NB4 (cell line): ENCODE data around the gene EFCAB14.

ENCODE experiments used
- MYC ChIP-seq: IDR thresholded peaks from 2 replicates; pipeline ENCODE4 v1.6.1; 2011; ENCODE audit warnings: low read depth, low read length
- POLR2A ChIP-seq: IDR thresholded peaks from 2 replicates; pipeline ENCODE4 v1.6.1; 2011; ENCODE audit warnings: mild to moderate bottlenecking; ENCODE audit not compliant: insufficient read length; ENCODE audit errors: extremely low read depth
- TF ChIP-seq, protein P1 (sequence below): IDR thresholded peaks from one replicate; pipeline ENCODE4 v1.5.1; 2012; ENCODE audit warnings: low read depth, low read length
- TF ChIP-seq, protein P2 (sequence below): IDR thresholded peaks from 2 replicates; pipeline ENCODE4 v1.6.1; 2011; ENCODE audit warnings: low read depth, low read length

DNA sequence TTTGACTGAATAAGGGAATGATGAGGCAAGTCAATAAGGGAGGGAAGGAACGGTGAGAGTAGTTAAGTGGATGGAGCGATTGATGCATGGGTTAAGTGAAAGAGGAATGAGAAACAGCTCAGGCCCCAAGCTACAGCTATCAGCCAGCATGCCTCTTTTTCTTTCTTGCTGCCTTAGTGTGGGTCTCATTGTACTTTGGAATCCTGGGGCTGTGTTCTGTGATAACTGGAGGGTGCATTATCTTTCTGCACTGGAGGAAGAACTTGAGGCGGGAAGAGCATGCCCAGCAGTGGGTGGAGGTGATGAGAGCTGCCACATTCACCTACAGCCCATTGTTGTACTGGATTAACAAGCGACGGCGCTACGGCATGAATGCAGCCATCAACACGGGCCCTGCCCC is 46.2 kb downstream of the EFCAB14 start:
- TF ChIP-seq, protein P1, sequence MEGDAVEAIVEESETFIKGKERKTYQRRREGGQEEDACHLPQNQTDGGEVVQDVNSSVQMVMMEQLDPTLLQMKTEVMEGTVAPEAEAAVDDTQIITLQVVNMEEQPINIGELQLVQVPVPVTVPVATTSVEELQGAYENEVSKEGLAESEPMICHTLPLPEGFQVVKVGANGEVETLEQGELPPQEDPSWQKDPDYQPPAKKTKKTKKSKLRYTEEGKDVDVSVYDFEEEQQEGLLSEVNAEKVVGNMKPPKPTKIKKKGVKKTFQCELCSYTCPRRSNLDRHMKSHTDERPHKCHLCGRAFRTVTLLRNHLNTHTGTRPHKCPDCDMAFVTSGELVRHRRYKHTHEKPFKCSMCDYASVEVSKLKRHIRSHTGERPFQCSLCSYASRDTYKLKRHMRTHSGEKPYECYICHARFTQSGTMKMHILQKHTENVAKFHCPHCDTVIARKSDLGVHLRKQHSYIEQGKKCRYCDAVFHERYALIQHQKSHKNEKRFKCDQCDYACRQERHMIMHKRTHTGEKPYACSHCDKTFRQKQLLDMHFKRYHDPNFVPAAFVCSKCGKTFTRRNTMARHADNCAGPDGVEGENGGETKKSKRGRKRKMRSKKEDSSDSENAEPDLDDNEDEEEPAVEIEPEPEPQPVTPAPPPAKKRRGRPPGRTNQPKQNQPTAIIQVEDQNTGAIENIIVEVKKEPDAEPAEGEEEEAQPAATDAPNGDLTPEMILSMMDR, result no peak
- TF ChIP-seq POLR2A, result no peak
- TF ChIP-seq MYC, result no peak
- TF ChIP-seq, protein P2, sequence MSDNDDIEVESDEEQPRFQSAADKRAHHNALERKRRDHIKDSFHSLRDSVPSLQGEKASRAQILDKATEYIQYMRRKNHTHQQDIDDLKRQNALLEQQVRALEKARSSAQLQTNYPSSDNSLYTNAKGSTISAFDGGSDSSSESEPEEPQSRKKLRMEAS, result no peak
